OCI-LY1 (cell line): ENCODE results near the gene RBPJL.

Experiments used
- CTCF ChIP-seq: fragments of 200-600 bp; sonication (generic), shearing (Covaris generic); IDR thresholded peaks from 2 replicates; pipeline ENCODE4 v1.5.1; 2017; ENCODE audit warnings: mild to moderate bottlenecking, antibody characterized with exemption, low read length, moderate library complexity, mixed read lengths
- EZH2 ChIP-seq: fragments of 200-600 bp; sonication (generic), shearing (Covaris generic); IDR thresholded peaks from 2 replicates; pipeline ENCODE4 v1.8.0; 2017; ENCODE audit warnings: borderline replicate concordance, mixed run types, mild to moderate bottlenecking, antibody characterized with exemption, low read length, moderate library complexity, mixed read lengths

GRCh38 chr20:45288860-45289259 is 17.8 kb upstream of the RBPJL start:
- TF ChIP-seq CTCF (no peak), EZH2 (no peak)
